Measurements from ENCODE around the gene KIAA0040.

The KIAA0040 gene

GRCh38 chr1:175200678-175201521, 8.3 kb upstream of the KIAA0040 start:
- DNase-seq (ENCODE audit: low spot score): no peak

- no peak for DNase-seq (ENCODE audit: low spot score)
Measured at GRCh38 chr1:175198332-175198731, 5.8 kb upstream of the KIAA0040 start.

- peak; percentile 69 for DNase-seq (ENCODE audit: low spot score)
Measured at GRCh38 chr1:175197531-175197930, 5.0 kb upstream of the KIAA0040 start.

GRCh38 chr1:175195798-175196197, 3.2 kb upstream of the KIAA0040 start:
- DNase-seq (ENCODE audit: low spot score): no peak

- DNase-seq (ENCODE audit: low spot score): no peak
Measured at GRCh38 chr1:175195281-175195680, 2.7 kb upstream of the KIAA0040 start.

- no peak for DNase-seq (ENCODE audit: low spot score)
Measured at GRCh38 chr1:175193527-175193910, 943 bp upstream of the KIAA0040 start.

GRCh38 chr1:175192111-175192629, 406 bp downstream of the KIAA0040 start:
- peak; percentile 38 for DNase-seq (ENCODE audit: low spot score)

- DNase-seq (ENCODE audit: low spot score): peak; percentile 60
Measured at GRCh38 chr1:175191659-175192058, 917 bp downstream of the KIAA0040 start.

- no peak for DNase-seq (ENCODE audit: low spot score)
Measured at GRCh38 chr1:175188936-175189335, 3.6 kb downstream of the KIAA0040 start.

- no peak for DNase-seq (ENCODE audit: low spot score)
Measured at GRCh38 chr1:175186433-175187160, 6.0 kb downstream of the KIAA0040 start.

- DNase-seq (ENCODE audit: low spot score): no peak
Measured at GRCh38 chr1:175185903-175186302, 6.7 kb downstream of the KIAA0040 start.

- no peak for DNase-seq (ENCODE audit: low spot score)
Measured at GRCh38 chr1:175183586-175183985, 9.0 kb downstream of the KIAA0040 start.

GRCh38 chr1:175182201-175182746, 10.3 kb downstream of the KIAA0040 start:
- DNase-seq (ENCODE audit: low spot score): no peak

GRCh38 chr1:175179837-175180590, 12.6 kb downstream of the KIAA0040 start:
- no peak for DNase-seq (ENCODE audit: low spot score)

- DNase-seq (ENCODE audit: low spot score): no peak
Measured at GRCh38 chr1:175178456-175178855, 14.1 kb downstream of the KIAA0040 start.

- no peak for DNase-seq (ENCODE audit: low spot score)
Measured at GRCh38 chr1:175178056-175178455, 14.5 kb downstream of the KIAA0040 start.

- no peak for DNase-seq (ENCODE audit: low spot score)
Measured at GRCh38 chr1:175176246-175176645, 16.3 kb downstream of the KIAA0040 start.

GRCh38 chr1:175174309-175175102, 18.1 kb downstream of the KIAA0040 start:
- DNase-seq (ENCODE audit: low spot score): no peak

GRCh38 chr1:175173531-175173930, 19.0 kb downstream of the KIAA0040 start:
- no peak for DNase-seq (ENCODE audit: low spot score)

GRCh38 chr1:175172503-175172902, 20.1 kb downstream of the KIAA0040 start:
- no peak for DNase-seq (ENCODE audit: low spot score)
